CD8-positive, alpha-beta memory T cell (primary cell): ENCODE results near the gene ATG12. TPM values are rescaled to one million over a fixed set of nuclear protein-coding genes. Genes with fewer than 3 reads are reported as not detected.

Source experiments
- CTCF ChIA-PET: fragments of 350-600 bp; sonication (Branson Sonifier 250); formaldehyde crosslinking; loops from one replicate; lab custom pipeline; 2021; ENCODE audit warnings: antibody characterized with exemption; lab: Charles Lee
- POLR2A ChIA-PET: fragments of 350-600 bp; sonication (Branson Sonifier 250); formaldehyde crosslinking; loops from one replicate; lab custom pipeline; 2021; ENCODE audit warnings: antibody characterized with exemption; lab: Charles Lee
- DNase-seq, 5 donors: peaks; one replicate each; pipeline versions ENCODE4 v3.0.0 to v3.0.0-alpha.2; 2020 to 2022; ENCODE audit warnings: mixed read lengths in 1 of 5
- H3K27ac ChIP-seq: one replicate; pipeline ENCODE4 v1.7.0; 2013; ENCODE audit warnings: low read depth, mild to moderate bottlenecking, low read length, moderate library complexity
- H3K27me3 ChIP-seq: 2 replicates; pipeline ENCODE4 v1.7.0; 2013; ENCODE audit warnings: low read length, mild to moderate bottlenecking; ENCODE audit not compliant: insufficient read depth, poor library complexity, severe bottlenecking
- H3K36me3 ChIP-seq: 2 replicates; pipeline ENCODE4 v1.7.0; 2013; ENCODE audit warnings: mild to moderate bottlenecking, low read length, moderate library complexity; ENCODE audit not compliant: insufficient read depth
- H3K4me1 ChIP-seq: 2 replicates; pipeline ENCODE4 v1.7.0; 2013; ENCODE audit warnings: mild to moderate bottlenecking, low read length, moderate library complexity; ENCODE audit not compliant: insufficient read depth
- H3K4me3 ChIP-seq: 2 replicates; pipeline ENCODE4 v1.7.0; 2013; ENCODE audit warnings: mild to moderate bottlenecking, low read length
- H3K9me3 ChIP-seq: 2 replicates; pipeline ENCODE4 v1.7.0; 2013; ENCODE audit warnings: mild to moderate bottlenecking, low read length
- H3K27ac Mint-ChIP-seq, 8 donors: one replicate each; pipeline ENCODE4 v1.8.0; 2020 to 2021; ENCODE audit warnings: mixed read lengths in 8 of 8, mild to moderate bottlenecking in 6 of 8, inconsistent platforms in 3 of 8, moderate library complexity in 3 of 8
- H3K27me3 Mint-ChIP-seq, 2 donors: one replicate each; pipeline ENCODE4 v1.8.0; 2020 to 2021; ENCODE audit warnings: mixed read lengths in 2 of 2, mild to moderate bottlenecking in 1 of 2, moderate library complexity in 1 of 2
- H3K36me3 Mint-ChIP-seq, 3 donors: one replicate each; pipeline ENCODE4 v1.8.0; 2020 to 2021; ENCODE audit warnings: mixed read lengths in 3 of 3, inconsistent platforms in 1 of 3, mild to moderate bottlenecking in 1 of 3
- H3K4me1 Mint-ChIP-seq, 3 donors: one replicate each; pipeline ENCODE4 v1.8.0; 2020 to 2021; ENCODE audit warnings: mixed read lengths in 3 of 3, inconsistent platforms in 1 of 3, mild to moderate bottlenecking in 1 of 3
- H3K4me3 Mint-ChIP-seq, 7 donors: one replicate each; pipeline ENCODE4 v1.8.0; 2020 to 2021; ENCODE audit warnings: mixed read lengths in 7 of 7, mild to moderate bottlenecking in 6 of 7, moderate library complexity in 4 of 7, inconsistent platforms in 2 of 7
- H3K9me3 Mint-ChIP-seq, 5 donors: one replicate each; pipeline ENCODE4 v1.8.0; 2020 to 2022; ENCODE audit warnings: mixed read lengths in 5 of 5, mild to moderate bottlenecking in 3 of 5, moderate library complexity in 2 of 5, inconsistent platforms in 1 of 5
- polyA plus RNA-seq: library from polyadenylated mRNA; unstranded; fragments of 300-500 nt; fragmentation: Illumina TruSeq; gene quantifications from one replicate; pipeline ENCODE4 v1.2.3, GENCODE V29; 2021
- total RNA-seq, 2 experiments: library from RNA; stranded (reverse); gene quantifications; one replicate each; pipeline ENCODE4 v1.2.3, GENCODE V29; 2021

The ATG12 gene
- total and polyA plus RNA-seq, 3 experiments from 2014 or later = 39.4 to 114 (median 44.6) TPM

DNA sequence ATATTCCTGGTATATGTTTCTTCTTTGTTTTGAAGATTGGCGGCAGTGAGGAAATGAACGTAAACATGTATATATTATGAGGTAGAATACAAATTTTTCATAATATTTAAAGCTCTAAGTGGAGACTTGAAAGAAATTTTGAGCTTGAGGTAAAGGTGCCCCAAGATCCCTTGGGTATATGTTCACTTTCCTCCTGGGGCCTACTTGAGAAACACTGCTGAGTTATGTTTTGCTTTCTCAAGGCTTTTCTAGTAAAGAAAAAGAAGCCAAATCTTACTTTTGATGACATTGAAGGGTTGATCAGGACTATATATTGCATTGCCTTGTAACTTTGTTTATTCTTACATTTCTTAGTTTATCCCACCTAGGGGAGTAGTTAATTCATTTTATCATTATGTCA is 31.1 kb upstream of the ATG12 start:
- Histone ChIP-seq H3K27me3 (no peaks in the 10 kb centered on the region), H3K27ac (no peak overlapping the region), H3K9me3 (no peaks in the 10 kb centered on the region), H3K36me3 (peaks cover 5% of the 10 kb centered on the region), H3K4me3 (no peak overlapping the region), H3K4me1 (no peaks in the 10 kb centered on the region)
- H3K27me3 Mint-ChIP-seq = no peaks in the 10 kb centered on the region
- peaks cover 16 to 52% (median 39%) of the 10 kb centered on the region in 3 donors for H3K36me3 Mint-ChIP-seq
- no peak overlapping the region for H3K4me3 Mint-ChIP-seq
- H3K27ac Mint-ChIP-seq = no peak overlapping the region
- ChIA-PET CTCF (no interaction called here), POLR2A (no interaction called here)
- no peaks in the 10 kb centered on the region for H3K9me3 Mint-ChIP-seq
- DNase-seq = no peak
- peaks cover 4 to 8% (median 7%) of the 10 kb centered on the region in 3 donors for H3K4me1 Mint-ChIP-seq

DNA sequence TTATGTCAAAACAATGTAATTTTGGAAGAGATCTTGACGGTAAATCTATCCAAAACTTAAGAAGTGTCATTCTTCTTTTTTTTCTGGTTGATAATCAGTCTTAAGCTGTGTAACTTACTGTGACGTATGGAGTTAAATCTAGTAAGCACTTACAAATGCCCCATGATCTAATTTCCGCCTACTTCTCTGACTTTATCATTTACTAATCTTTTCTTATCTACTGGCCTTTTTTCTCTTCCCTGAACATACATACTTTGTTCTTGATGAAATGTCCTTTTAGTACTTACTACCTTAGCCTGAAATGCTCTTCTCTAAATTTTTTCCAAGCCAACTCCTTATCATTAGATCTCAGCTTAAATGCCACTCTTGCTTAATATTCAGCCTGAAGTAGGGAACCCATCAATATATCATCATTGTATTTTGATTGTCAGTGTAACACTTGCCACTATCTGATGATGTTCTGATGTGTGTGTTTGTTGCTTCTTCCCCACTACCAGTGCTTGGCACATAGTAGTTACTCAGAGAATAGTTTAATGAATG is 28.0 kb upstream of the ATG12 start:
- Histone ChIP-seq H3K27me3 (no peaks in the 10 kb centered on the region), H3K4me1 (no peaks in the 10 kb centered on the region), H3K36me3 (peaks cover 5% of the 10 kb centered on the region), H3K27ac (no peak overlapping the region), H3K4me3 (no peak overlapping the region), H3K9me3 (no peaks in the 10 kb centered on the region)
- no peak for DNase-seq
- ChIA-PET CTCF (interaction anchor here (1.6 kb wide), 1 partner anchor 23 kb away, joined by 3 read pairs; no protein-coding TSS in a partner anchor), POLR2A (no interaction called here)
- Mint-ChIP-seq H3K27me3 (no peaks in the 10 kb centered on the region), H3K27ac (peak overlapping the region in 1 of 8 donors; percentile 52), H3K4me3 (no peak overlapping the region), H3K36me3 (peaks cover 13 to 30% (median 24%) of the 10 kb centered on the region in 3 donors), H3K9me3 (no peaks in the 10 kb centered on the region), H3K4me1 (peaks cover 8 to 12% (median 10%) of the 10 kb centered on the region in 3 donors)

DNA sequence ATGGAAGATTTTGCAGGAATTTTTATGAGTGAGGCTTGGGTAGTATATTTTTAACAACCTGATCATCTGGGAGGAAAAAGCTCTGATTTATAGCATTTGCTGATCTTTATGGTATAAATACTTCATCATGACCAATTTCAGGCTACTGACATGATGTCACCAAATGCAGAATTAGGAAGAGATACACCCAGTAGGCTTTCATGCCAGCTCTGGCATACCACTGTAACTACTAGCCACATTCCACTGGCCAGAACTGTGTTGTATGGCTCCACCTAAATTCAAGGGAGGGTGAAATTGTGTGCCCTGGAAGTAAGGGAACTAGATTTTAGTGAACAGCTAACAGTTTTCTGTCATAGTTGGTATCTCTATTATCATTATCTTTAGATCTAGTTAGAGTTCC is 18.0 kb upstream of the ATG12 start:
- Histone ChIP-seq H3K9me3 (no peaks in the 10 kb centered on the region), H3K36me3 (peaks cover under 1% of the 10 kb centered on the region), H3K27me3 (no peaks in the 10 kb centered on the region), H3K4me3 (no peak overlapping the region), H3K4me1 (no peaks in the 10 kb centered on the region), H3K27ac (no peak overlapping the region)
- Mint-ChIP-seq H3K27ac (no peak overlapping the region), H3K27me3 (no peaks in the 10 kb centered on the region), H3K36me3 (peaks cover 0 to 2% (median 1%) of the 10 kb centered on the region in 3 donors), H3K4me1 (peaks cover 28 to 54% (median 49%) of the 10 kb centered on the region in 3 donors), H3K9me3 (peaks cover 0 to 2% (median 0%) of the 10 kb centered on the region in 5 donors), H3K4me3 (no peak overlapping the region)
- ChIA-PET POLR2A (no interaction called here), CTCF (no interaction called here)
- DNase-seq = no peak

DNA sequence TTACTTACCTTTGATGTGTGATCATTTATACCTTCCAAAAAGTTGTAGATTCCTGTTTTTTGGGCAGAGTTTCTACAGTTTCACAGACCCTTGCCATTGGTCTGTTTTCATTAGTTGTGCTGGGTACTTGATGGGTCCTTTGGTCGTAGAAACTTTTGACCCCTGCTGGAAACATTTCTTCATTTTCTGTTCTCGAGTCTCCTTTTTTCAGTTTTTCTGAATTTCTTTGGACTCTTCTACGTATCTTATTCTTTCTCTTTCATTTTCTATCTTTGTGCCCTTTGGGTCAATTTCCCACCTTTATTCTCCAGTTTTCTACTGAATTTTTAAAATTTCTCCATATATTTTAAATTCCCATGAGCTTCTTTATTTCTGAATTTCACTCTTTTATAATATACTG is 17.0 kb upstream of the ATG12 start:
- DNase-seq = no peak
- POLR2A ChIA-PET = no interaction called here
- H3K4me1 ChIP-seq = no peaks in the 10 kb centered on the region
- H3K27ac Mint-ChIP-seq = peak overlapping the region in 1 of 8 donors; percentile 63
- peaks cover 5% of the 10 kb centered on the region for H3K36me3 ChIP-seq
- H3K9me3 Mint-ChIP-seq = peaks cover 0 to 7% (median 5%) of the 10 kb centered on the region in 5 donors
- no peaks in the 10 kb centered on the region for H3K9me3 ChIP-seq
- no peaks in the 10 kb centered on the region for H3K27me3 ChIP-seq
- peaks cover 32 to 54% (median 45%) of the 10 kb centered on the region in 3 donors for H3K4me1 Mint-ChIP-seq
- H3K4me3 Mint-ChIP-seq = peak overlapping the region in 6 of 7 donors; percentile 7 to 63 (median 28)
- H3K36me3 Mint-ChIP-seq = peaks cover 4 to 8% (median 6%) of the 10 kb centered on the region in 3 donors
- H3K27me3 Mint-ChIP-seq = no peaks in the 10 kb centered on the region
- CTCF ChIA-PET = no interaction called here
- H3K27ac ChIP-seq = no peak overlapping the region
- no peak overlapping the region for H3K4me3 ChIP-seq

DNA sequence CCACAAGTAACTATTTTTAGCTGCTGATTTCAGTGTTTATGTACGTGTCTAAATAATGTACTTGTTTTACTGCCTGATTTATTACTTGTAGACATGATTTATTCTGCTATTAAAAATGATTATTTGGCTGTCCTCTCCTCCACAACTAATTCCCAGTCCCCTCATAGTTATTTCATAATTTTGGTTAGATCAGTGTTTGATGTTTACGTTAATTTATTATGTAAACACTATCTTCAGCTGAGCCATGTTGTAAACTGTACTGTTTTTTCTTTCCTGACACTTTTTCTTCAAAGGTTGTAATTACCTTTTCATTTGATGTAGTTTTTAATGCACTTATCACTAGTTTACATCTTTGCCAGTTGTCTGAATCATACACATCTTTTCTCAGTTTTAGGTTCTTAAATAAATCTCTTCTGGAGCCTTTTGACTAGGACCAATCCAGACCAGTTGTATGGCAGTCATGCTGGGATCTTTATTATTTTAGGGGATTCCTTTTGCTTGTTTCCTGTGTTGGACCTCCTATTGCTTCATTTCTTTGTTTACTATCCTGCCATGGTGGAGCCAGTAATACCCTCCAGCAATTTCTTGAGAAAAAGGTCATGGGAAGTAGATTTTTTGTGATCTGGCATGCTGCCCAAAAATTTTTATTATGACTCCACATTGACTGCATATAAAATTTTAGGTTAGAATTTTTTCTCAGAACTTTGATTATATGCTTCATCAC is 16.4 kb upstream of the ATG12 start:
- Mint-ChIP-seq H3K27me3 (no peaks in the 10 kb centered on the region), H3K27ac (no peak overlapping the region), H3K4me1 (peaks cover 36 to 60% (median 50%) of the 10 kb centered on the region in 3 donors), H3K36me3 (peaks cover 4 to 12% (median 6%) of the 10 kb centered on the region in 3 donors), H3K9me3 (peaks cover 0 to 10% (median 6%) of the 10 kb centered on the region in 5 donors), H3K4me3 (peak overlapping the region in 1 of 7 donors; percentile 22)
- Histone ChIP-seq H3K27ac (no peak overlapping the region), H3K4me3 (no peak overlapping the region), H3K4me1 (no peaks in the 10 kb centered on the region), H3K27me3 (no peaks in the 10 kb centered on the region), H3K9me3 (no peaks in the 10 kb centered on the region), H3K36me3 (peaks cover 5% of the 10 kb centered on the region)
- DNase-seq = no peak
- ChIA-PET CTCF (no interaction called here), POLR2A (no interaction called here)

DNA sequence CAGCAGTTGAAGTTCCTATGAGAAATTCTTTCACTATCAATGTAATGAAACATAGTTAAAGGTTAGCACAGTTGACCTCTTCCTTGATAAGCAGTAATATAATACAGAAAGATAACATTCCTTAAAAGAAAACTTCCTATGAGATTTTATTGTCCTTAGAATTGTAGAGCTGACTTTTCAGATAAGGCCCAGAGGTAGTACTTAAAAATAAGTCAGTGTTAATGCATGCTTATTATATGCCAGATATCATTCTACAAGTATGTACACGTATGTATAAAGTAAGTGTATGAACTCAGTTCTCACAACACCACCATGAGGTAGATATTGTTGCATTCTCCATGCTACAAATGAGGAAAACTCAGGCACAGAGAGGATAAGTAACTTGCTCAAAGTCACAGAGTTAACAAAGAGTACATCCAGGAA is 15.7 kb upstream of the ATG12 start:
- Mint-ChIP-seq H3K27me3 (no peaks in the 10 kb centered on the region), H3K36me3 (peaks cover 4 to 12% (median 6%) of the 10 kb centered on the region in 3 donors), H3K4me3 (no peak overlapping the region), H3K9me3 (peaks cover 0 to 10% (median 6%) of the 10 kb centered on the region in 5 donors), H3K27ac (no peak overlapping the region), H3K4me1 (peaks cover 36 to 65% (median 50%) of the 10 kb centered on the region in 3 donors)
- ChIA-PET CTCF (no interaction called here), POLR2A (no interaction called here)
- H3K27me3 ChIP-seq = no peaks in the 10 kb centered on the region
- H3K9me3 ChIP-seq = no peaks in the 10 kb centered on the region
- H3K4me1 ChIP-seq = no peaks in the 10 kb centered on the region
- H3K36me3 ChIP-seq = peaks cover 5% of the 10 kb centered on the region
- H3K4me3 ChIP-seq = no peak overlapping the region
- no peak overlapping the region for H3K27ac ChIP-seq
- DNase-seq = no peak

DNA sequence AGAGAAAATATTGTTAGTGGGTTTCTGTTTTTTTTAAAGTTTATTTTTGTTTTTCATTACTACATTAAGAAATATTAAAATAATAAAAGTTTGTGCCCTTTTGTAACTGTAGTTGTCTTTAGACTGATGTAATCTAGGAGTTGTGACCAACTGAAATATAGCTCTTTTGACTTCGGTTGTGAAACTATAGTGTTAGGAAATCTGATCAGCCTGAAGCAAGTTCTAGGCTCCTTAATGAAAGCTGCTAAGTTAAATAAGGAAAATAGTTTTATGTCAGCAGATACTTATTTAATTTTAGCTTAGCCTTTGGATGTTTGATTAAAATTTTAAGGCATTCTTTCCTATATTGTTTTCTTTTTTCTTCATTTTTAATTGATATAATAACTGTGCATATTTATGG is 14.6 kb upstream of the ATG12 start:
- no peak overlapping the region for H3K27ac ChIP-seq
- Mint-ChIP-seq H3K4me3 (no peak overlapping the region), H3K27me3 (no peaks in the 10 kb centered on the region), H3K9me3 (peaks cover 0 to 10% (median 6%) of the 10 kb centered on the region in 5 donors), H3K27ac (peak overlapping the region in 1 of 8 donors; percentile 25), H3K36me3 (peaks cover 4 to 12% (median 6%) of the 10 kb centered on the region in 3 donors), H3K4me1 (peaks cover 38 to 69% (median 53%) of the 10 kb centered on the region in 3 donors)
- H3K4me1 ChIP-seq = no peaks in the 10 kb centered on the region
- no peak for DNase-seq
- H3K27me3 ChIP-seq = no peaks in the 10 kb centered on the region
- H3K4me3 ChIP-seq = no peak overlapping the region
- ChIA-PET CTCF (no interaction called here), POLR2A (interaction anchor here (0.6 kb wide), 1 partner anchor 221 kb away, joined by 5 read pairs; no protein-coding TSS in a partner anchor)
- no peaks in the 10 kb centered on the region for H3K9me3 ChIP-seq
- peaks cover 5% of the 10 kb centered on the region for H3K36me3 ChIP-seq

DNA sequence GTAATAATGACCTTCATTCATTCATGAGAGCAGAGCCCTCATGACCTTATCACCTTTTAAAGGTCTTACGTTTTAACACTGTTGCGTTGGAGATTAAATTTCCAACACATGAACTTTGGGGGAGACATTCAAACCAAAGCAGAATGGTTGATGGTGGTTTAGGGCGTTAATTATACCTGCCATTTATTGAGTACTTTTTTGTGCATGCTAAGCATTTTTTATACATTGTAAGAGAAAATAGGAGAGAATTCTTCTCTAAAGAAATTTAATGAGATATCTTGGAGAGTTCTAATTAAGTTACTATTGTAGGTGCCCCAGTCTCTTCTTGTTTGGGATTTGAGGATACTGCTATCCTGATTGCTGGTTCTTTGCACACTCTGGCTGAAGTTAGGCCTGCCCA is 12.8 kb upstream of the ATG12 start:
- POLR2A ChIA-PET = no interaction called here
- H3K27me3 Mint-ChIP-seq = no peaks in the 10 kb centered on the region
- Histone ChIP-seq H3K36me3 (peaks cover 5% of the 10 kb centered on the region), H3K27me3 (no peaks in the 10 kb centered on the region), H3K4me1 (no peaks in the 10 kb centered on the region), H3K9me3 (no peaks in the 10 kb centered on the region), H3K27ac (no peak overlapping the region), H3K4me3 (no peak overlapping the region)
- CTCF ChIA-PET = no interaction called here
- peaks cover 42 to 74% (median 63%) of the 10 kb centered on the region in 3 donors for H3K4me1 Mint-ChIP-seq
- H3K9me3 Mint-ChIP-seq = peaks cover 0 to 10% (median 6%) of the 10 kb centered on the region in 5 donors
- H3K4me3 Mint-ChIP-seq = no peak overlapping the region
- DNase-seq = no peak
- peak overlapping the region in 1 of 8 donors; percentile 31 for H3K27ac Mint-ChIP-seq
- H3K36me3 Mint-ChIP-seq = peaks cover 4 to 12% (median 6%) of the 10 kb centered on the region in 3 donors
